ENCODE data around the gene B9D2.

DNA sequence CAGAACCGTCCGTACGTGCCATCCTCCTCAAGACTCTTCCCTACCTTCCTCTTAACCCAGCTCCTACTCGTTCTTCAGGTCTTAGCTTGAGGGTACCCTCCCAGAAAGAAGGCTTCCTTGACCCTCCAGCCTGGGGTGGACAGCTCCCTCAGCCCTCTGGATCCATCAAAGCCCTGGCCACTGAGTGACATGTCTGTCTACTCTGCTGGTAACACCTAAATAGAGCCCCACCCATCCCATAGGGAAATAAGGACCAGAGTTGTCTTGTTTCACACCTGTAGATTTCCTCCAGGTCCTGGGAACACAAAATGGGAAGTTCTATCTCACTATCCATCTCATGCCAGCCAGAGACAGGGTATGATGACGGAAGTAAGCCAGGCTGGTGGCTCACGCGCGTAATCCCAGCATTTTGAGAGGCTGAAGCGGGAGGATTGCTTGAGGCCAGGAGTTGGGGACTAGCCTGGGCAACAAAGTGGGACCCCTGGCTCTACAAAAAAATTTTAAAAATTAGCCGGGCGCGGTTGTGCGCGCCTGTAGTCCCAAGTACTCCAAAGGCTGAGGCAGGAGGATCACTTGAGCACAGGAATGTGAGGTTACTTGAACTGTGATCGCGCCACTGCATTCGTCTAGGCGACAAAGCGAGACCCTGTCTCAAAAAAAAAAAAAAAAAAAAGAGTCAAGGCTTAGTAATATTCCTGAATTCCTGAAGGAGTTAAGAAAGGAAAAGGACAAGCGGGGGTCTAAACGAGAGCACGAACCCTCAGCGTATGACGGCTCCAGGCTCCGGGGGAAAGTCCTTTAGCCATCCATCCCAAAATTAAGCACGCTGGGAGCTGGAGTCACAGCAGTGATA, 54.5 kb downstream of the B9D2 start:
- TF ChIP-seq ZNF174 (tag by site-specific recombination; IDR thresholded peaks at IDR 0.05): no peak
- TF ChIP-seq ZSCAN23 (tag by site-specific recombination; IDR thresholded peaks at IDR 0.05): no peak
- TF ChIP-seq, protein P1, sequence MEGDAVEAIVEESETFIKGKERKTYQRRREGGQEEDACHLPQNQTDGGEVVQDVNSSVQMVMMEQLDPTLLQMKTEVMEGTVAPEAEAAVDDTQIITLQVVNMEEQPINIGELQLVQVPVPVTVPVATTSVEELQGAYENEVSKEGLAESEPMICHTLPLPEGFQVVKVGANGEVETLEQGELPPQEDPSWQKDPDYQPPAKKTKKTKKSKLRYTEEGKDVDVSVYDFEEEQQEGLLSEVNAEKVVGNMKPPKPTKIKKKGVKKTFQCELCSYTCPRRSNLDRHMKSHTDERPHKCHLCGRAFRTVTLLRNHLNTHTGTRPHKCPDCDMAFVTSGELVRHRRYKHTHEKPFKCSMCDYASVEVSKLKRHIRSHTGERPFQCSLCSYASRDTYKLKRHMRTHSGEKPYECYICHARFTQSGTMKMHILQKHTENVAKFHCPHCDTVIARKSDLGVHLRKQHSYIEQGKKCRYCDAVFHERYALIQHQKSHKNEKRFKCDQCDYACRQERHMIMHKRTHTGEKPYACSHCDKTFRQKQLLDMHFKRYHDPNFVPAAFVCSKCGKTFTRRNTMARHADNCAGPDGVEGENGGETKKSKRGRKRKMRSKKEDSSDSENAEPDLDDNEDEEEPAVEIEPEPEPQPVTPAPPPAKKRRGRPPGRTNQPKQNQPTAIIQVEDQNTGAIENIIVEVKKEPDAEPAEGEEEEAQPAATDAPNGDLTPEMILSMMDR (tag by site-specific recombination; IDR thresholded peaks at IDR 0.05): no peak
- no peak for TF ChIP-seq ZNF114 (tag by site-specific recombination; IDR thresholded peaks at IDR 0.05)
- TF ChIP-seq BCL11B (tag by site-specific recombination; IDR thresholded peaks at IDR 0.05; ENCODE audit: low read depth): no peak
- TF ChIP-seq, protein P2, sequence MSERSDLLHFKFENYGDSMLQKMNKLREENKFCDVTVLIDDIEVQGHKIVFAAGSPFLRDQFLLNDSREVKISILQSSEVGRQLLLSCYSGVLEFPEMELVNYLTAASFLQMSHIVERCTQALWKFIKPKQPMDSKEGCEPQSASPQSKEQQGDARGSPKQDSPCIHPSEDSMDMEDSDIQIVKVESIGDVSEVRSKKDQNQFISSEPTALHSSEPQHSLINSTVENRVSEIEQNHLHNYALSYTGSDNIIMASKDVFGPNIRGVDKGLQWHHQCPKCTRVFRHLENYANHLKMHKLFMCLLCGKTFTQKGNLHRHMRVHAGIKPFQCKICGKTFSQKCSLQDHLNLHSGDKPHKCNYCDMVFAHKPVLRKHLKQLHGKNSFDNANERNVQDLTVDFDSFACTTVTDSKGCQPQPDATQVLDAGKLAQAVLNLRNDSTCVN (tag by site-specific recombination; optimal IDR thresholded peaks at IDR 0.05): no peak
- TF ChIP-seq, protein P3, sequence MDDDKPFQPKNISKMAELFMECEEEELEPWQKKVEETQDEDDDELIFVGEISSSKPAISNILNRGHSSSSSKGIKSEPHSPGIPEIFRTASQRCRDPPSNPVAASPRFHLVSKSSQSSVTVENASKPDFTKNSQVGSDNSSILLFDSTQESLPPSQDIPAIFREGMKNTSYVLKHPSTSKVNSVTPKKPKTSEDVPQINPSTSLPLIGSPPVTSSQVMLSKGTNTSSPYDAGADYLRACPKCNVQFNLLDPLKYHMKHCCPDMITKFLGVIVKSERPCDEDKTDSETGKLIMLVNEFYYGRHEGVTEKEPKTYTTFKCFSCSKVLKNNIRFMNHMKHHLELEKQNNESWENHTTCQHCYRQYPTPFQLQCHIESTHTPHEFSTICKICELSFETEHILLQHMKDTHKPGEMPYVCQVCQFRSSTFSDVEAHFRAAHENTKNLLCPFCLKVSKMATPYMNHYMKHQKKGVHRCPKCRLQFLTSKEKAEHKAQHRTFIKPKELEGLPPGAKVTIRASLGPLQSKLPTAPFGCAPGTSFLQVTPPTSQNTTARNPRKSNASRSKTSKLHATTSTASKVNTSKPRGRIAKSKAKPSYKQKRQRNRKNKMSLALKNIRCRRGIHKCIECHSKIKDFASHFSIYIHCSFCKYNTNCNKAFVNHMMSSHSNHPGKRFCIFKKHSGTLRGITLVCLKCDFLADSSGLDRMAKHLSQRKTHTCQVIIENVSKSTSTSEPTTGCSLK (tag by site-specific recombination; IDR thresholded peaks at IDR 0.05): no peak
- TF ChIP-seq TRIM28 (IDR thresholded peaks at IDR 0.05; ENCODE audit: borderline replicate concordance, low read length): no peak
- TF ChIP-seq ZNF514 (tag by site-specific recombination; IDR thresholded peaks at IDR 0.05): no peak
- TF ChIP-seq ZNF558 (tag by site-specific recombination; IDR thresholded peaks at IDR 0.05): no peak
- TF ChIP-seq ZNF274 (IDR thresholded peaks at IDR 0.05; ENCODE audit: low read length): no peak
- TF ChIP-seq ZNF274 (tag by site-specific recombination; IDR thresholded peaks at IDR 0.05; ENCODE audit: borderline replicate concordance): no peak
- TF ChIP-seq, protein P4, sequence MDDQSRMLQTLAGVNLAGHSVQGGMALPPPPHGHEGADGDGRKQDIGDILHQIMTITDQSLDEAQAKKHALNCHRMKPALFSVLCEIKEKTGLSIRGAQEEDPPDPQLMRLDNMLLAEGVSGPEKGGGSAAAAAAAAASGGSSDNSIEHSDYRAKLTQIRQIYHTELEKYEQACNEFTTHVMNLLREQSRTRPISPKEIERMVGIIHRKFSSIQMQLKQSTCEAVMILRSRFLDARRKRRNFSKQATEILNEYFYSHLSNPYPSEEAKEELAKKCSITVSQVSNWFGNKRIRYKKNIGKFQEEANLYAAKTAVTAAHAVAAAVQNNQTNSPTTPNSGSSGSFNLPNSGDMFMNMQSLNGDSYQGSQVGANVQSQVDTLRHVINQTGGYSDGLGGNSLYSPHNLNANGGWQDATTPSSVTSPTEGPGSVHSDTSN (CRISPR knock-in tag; IDR thresholded peaks at IDR 0.05): no peak
- no peak for TF ChIP-seq HOXD13 (CRISPR knock-in tag; IDR thresholded peaks at IDR 0.05; ENCODE audit: borderline replicate concordance)
